ENCODE results near the gene CPZ.

The CPZ gene

GRCh38 chr4:8591626-8592365, 769 bp upstream of the CPZ start:
- peak in 4 of 10 donors; percentile 3 to 77 (median 66) for DNase-seq
- intact Hi-C loops (cut with DNase I): loop anchor here (5.0 kb wide), 1 partner anchor 349 kb away; no protein-coding TSS in a partner anchor

- intact Hi-C loops (cut with DNase I): loop anchor here (1.0 to 5.0 kb wide), 2 partner anchors 125 to 351 kb away; no protein-coding TSS in a partner anchor
- DNase-seq: peak in 3 of 10 donors; percentile 43 to 63 (median 56)
Observed at GRCh38 chr4:8593264-8594096, 915 bp downstream of the CPZ start.

GRCh38 chr4:8594097-8595038, 1.8 kb downstream of the CPZ start:
- intact Hi-C loops (cut with DNase I): loop anchor here (1.0 to 5.0 kb wide), 2 partner anchors 126 to 352 kb away; no protein-coding TSS in a partner anchor
- peak in 6 of 10 donors; percentile 44 to 82 (median 54) for DNase-seq

DNA sequence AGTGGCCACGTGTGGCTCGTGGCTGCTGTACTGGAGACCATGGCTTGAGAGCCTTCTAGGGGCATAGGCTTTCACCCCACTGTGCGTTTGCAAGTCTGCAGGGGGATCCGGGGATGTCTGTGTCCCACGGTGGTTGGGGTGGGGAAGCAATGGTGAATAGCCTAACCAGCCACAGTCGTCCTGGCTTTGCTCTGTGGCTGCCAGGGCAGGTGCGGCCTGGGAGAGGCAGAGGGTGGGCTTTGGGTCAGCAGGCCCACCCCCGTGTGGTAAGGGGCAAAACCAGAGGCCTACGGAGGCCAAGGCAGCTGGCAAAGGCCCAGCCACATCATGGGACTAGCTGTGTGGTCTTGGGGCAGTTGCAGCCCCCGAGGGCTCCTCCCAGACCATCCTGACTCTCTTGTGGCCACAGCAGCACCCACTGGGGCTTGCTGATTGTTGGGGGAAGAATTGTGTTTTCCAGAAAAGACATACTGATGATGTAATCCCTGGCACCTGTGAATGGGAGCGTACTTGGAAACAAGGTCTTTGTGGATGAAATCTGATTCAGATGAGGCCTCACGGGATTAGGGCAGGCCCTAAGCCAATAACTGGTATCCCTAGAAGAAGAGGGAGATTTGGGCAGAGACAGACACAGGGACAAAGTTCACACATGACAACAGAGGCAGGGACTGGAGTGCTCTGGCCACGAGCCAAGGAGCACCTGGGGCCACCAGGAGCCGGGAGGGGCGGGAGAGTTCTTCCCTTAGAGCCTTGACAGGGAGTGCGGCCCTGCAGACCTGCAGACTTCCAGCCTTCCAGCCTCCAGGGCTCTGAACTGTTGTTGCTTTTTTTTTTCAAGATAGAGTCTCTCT, 2.9 kb downstream of the CPZ start:
- intact Hi-C loops (cut with DNase I): no loop called here
- peak in 1 of 10 donors; percentile 72 for DNase-seq

GRCh38 chr4:8596891-8597290, 4.3 kb downstream of the CPZ start:
- intact Hi-C loops (cut with DNase I): no loop called here

DNA sequence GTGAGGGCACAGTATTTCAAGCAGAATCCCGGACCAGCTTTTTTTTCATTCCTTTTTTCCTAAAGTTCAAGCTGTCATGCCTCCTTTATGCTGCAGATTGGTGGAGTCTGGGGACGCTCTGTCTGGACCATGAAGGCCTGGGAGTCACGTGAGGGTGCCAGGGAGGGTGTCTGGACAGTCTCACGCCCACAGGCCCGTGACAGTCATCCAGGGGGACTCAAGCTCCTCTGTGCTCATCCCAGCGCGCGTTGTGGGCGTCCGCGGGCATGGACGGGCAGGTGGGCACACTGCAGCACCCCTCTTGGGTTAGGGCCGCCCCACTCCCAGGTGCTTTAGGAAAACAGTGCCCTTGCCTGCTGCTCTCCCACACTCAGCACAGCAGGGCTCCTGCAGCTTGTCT, 4.8 kb downstream of the CPZ start:
- peak in 1 of 10 donors; percentile 77 for DNase-seq
- intact Hi-C loops (cut with DNase I): no loop called here

More at GRCh38 chr4:8596891-8597290, 4.3 kb downstream of the CPZ start:
- DNase-seq: peak in 1 of 10 donors; percentile 53

GRCh38 chr4:8597791-8598190, 5.2 kb downstream of the CPZ start:
- intact Hi-C loops (cut with DNase I): no loop called here
- DNase-seq: peak in 1 of 10 donors; percentile 55

DNA sequence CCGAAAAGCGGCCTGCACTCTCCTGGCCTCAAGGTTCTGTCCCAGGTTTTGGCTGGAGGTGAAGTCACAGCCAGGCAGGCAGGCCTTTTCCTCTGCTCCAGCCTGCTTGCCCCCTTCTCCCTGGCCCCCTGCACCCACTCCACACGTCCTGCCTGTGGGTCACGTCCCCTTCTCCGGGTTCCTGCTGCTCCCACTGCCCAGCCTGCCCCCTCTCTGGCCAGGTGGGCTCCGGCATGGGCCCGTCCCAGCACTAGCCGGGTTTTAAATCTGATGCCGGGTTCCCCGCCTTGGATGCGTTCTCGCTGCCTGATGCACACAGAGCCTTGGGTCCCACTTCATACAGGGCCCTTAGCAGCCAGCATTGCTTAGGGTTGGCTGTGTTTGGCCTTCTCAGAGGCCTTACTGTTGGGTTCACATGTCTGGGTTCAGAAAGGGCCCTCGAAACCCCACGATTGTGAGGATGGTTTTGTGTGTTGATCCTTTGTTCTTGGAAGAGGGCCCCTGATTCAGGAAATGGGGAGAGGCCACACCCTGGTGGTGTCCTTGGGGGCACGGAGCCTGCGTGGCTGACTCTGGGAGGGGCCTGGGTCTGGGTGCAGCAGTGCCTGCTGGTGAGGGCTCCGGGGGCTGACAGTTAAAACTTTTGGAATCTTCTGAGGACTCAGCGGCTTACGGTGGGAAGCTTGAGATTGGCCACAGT, 6.0 kb downstream of the CPZ start:
- intact Hi-C loops (cut with DNase I): no loop called here
- peak in 1 of 10 donors; percentile 77 for DNase-seq

- peak in 1 of 10 donors; percentile 73 for DNase-seq
- intact Hi-C loops (cut with DNase I): no loop called here
Observed at GRCh38 chr4:8599091-8599460, 6.5 kb downstream of the CPZ start.

- DNase-seq: peak in 1 of 10 donors; percentile 65
- intact Hi-C loops (cut with DNase I): loop anchor here (10.0 kb wide), 1 partner anchor 275 kb away; the partner anchor contains the start of gene HMX1
Observed at GRCh38 chr4:8599657-8600056, 7.1 kb downstream of the CPZ start.

DNA sequence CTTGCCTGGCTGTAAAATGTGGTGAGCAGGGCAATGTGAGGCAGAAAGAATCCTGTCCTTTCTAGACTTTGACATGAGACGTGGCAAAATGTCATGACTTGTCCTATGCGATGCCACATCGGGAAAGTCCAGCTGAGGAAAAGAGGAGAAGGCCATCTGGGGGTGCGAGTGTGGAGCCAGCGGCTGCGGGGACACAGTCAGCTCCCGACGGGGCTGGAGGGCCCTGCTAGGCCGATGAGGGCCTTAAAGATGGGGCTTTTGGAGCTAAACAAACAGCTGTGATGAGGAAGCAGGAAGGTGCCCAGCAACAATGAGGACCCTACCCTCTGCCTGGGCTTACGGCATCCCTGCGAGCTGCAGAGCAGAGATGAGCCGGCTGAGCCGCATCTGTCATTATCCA, 7.7 kb downstream of the CPZ start:
- intact Hi-C loops (cut with DNase I): loop anchor here (10.0 kb wide), 1 partner anchor 275 kb away; the partner anchor contains the start of gene HMX1

DNA sequence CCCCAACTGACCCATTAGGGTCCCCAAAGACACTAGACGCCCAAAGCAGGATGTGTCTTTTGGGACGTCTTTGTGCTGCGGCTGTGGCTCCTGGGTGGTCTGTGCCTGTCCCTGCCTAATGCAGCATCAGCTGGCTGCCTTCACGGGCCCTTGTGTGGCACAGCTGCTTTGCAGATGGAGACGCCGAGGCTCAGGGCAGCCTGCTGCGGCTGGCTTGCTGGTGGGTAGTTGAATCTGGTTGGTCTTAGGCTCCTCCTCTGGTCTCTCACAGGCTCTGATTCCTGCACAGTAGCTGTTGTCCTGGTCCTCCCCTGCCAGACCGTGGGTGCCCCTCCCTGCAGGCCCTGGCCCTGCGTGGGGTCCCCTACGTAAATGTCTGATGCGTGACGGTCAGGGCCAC, 8.1 kb downstream of the CPZ start:
- intact Hi-C loops (cut with DNase I): loop anchor here (10.0 kb wide), 1 partner anchor 274 kb away; the partner anchor contains the start of gene HMX1
- peak in 1 of 10 donors; percentile 62 for DNase-seq

More for the DNA sequence above, 7.7 kb downstream of the CPZ start:
- peak in 1 of 10 donors; percentile 9 for DNase-seq

DNA sequence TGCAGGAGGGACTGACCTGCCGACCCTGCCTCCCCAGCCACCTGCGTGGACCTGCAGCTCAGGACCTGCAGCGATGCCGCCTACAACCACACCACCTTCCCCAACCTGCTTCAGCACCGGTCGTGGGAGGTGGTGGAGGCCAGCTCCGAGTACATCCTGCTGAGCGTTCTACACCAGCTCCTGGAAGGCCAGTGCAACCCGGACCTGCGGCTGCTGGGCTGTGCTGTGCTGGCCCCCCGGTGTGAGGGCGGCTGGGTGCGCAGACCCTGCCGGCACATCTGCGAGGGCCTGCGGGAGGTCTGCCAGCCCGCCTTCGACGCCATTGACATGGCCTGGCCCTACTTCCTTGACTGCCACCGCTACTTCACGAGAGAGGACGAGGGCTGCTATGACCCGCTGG, 8.5 kb downstream of the CPZ start:
- DNase-seq: peak in 1 of 10 donors; percentile 71
- intact Hi-C loops (cut with DNase I): loop anchor here (10.0 kb wide), 1 partner anchor 274 kb away; the partner anchor contains the start of gene HMX1

DNA sequence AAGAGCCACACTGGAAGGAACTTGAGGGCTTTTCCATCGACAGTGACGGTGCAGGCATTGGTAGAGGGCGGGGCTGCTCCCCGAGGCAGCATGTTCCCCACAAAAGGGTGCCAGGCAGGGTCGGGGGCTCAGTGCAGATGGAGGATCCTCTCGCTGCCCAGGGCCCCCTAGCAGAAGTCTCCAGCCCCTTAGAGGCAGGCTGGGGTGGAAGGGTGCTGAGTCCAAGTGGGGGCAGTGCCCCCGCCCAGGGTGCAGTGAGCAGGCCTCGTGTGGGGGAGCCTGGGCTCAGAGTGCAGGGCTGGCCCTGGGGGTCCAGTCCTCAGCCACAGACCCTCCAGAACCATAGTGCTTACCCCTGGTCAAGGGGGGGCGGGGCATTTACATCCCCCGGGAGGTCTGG, 9.0 kb downstream of the CPZ start:
- no peak for DNase-seq
- intact Hi-C loops (cut with DNase I): loop anchor here (10.0 kb wide), 1 partner anchor 273 kb away; the partner anchor contains the start of gene HMX1

DNA sequence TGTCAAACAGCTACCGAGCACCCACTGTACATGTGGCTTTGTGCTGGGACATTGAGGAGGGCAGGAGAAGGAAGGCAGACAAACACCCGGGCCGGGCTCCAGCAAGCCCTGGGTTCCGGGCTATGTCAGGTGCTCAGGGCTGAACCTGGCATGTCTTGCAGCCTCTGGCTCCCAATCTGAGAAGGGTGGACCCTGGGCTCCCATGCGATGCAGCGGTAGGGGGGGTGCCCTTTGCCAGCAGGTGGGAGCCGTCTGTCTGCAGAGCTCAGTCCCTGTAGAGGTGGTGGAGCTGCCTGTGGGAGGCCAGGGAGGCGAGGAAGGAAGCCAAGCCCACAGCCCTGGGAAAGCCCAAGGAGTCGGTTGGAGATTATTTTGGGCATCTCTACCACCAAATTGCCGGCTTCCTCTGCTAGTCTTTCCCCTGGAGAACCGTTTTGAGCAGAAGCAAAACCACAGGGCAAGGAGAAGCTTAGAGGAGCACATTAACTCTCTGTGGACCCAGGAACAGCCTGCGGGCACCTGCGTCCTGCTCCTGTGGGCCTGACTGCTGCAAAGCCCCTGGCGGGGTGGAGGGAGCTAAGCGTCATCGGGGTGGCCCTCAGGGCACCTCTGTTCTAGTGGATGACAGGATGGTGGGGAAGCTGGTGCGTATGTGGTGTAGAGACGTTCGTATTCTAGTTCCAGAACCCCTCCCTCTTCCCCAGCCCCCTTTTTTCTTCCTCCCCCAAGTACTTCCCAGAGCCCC, 10.3 kb downstream of the CPZ start:
- intact Hi-C loops (cut with DNase I): loop anchor here (10.0 kb wide), 1 partner anchor 272 kb away; the partner anchor contains the start of gene HMX1
- peak in 1 of 10 donors; percentile 75 for DNase-seq

DNA sequence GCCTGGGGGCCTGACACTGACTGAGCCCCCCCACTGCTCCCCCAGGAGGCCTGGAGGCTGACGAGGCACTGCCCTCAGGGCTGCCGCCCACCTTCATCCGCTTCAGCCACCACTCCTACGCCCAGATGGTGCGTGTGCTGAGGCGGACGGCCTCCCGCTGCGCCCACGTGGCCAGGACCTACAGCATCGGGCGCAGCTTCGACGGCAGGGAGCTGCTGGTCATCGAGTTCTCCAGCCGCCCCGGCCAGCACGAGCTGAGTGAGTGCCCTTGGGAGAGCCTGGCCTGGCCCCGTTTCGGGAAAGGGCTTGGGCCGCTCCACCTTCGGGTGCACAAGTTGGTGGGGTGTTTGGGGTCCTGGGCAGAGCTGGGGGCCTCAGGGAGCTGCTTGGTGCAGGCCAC, 11.4 kb downstream of the CPZ start:
- intact Hi-C loops (cut with DNase I): loop anchor here (10.0 kb wide), 1 partner anchor 271 kb away; the partner anchor contains the start of gene HMX1

DNA sequence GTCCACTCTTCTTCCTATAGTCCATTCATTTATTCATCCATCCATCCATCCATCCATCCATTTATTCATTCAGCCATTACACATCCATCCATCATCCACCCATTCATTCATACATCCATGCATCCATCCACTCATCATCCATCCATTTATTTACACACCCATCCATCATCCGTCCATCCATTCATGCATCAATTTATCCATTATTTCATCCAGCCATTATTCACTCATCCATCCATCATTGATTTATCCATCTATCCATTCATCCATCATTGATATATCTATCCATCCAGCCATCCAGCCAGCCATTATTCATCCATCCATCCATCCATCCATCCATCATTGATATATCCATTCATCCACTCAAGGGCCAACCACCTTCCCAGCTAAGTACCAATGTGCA, 12.7 kb downstream of the CPZ start:
- intact Hi-C loops (cut with DNase I): loop anchor here (10.0 kb wide), 1 partner anchor 270 kb away; the partner anchor contains the start of gene HMX1

More for the DNA sequence above, 11.4 kb downstream of the CPZ start:
- peak in 1 of 10 donors; percentile 84 for DNase-seq

More for the DNA sequence above, 12.7 kb downstream of the CPZ start:
- DNase-seq: no peak

Data from posterior cingulate gyrus (tissue), 11 donors.